Mucosa of descending colon (tissue), 3 donors: ENCODE results near the gene ZNF496. TPM values are rescaled to one million over a fixed set of nuclear protein-coding genes. Genes with fewer than 3 reads are reported as not detected.
A peak's percentile ranks its signal among the peaks of the same experiment; 100 is the strongest.
"Not testable (repeated sequence)": the region's sequence is repeated elsewhere in the genome, so short reads cannot be mapped to it uniquely, and the experiment has no call there.

Source experiments
- ATAC-seq: fragments of 200-7000 bp; cut with Tn5 transposase; one replicate; pipeline ENCODE4 v1.9.1; 2020; ENCODE audit warnings: mild to moderate bottlenecking, moderate library complexity
- DNase-seq, 3 donors: peaks; one replicate each; pipeline ENCODE4 v3.0.0-alpha.2; 2020
- H3K36me3 ChIP-seq: fragments of 200-600 bp; one replicate; pipeline ENCODE4 v1.8.0; 2021; ENCODE audit warnings: low read depth, mild to moderate bottlenecking
- H3K4me1 ChIP-seq: fragments of 200-600 bp; one replicate; pipeline ENCODE4 v1.8.0; 2021; ENCODE audit warnings: low read depth, mild to moderate bottlenecking
- H3K4me3 ChIP-seq: fragments of 200-600 bp; one replicate; pipeline ENCODE4 v1.8.0; 2021; ENCODE audit warnings: mild to moderate bottlenecking
- H3K9me3 ChIP-seq: fragments of 200-600 bp; one replicate; pipeline ENCODE4 v1.8.0; 2021; ENCODE audit warnings: mild to moderate bottlenecking
- CTCF ChIP-seq: fragments of 200-600 bp; IDR thresholded peaks from one replicate; pipeline ENCODE4 v1.8.0; 2022; ENCODE audit warnings: antibody characterized with exemption, mild to moderate bottlenecking
- intact Hi-C, 2 donors: fragments of 100-400 bp; cut with DNase I in 1 of 2; cut with micrococcal nuclease in 1 of 2; formaldehyde crosslinking; loops; one replicate each; pipeline versions ENCODE4 v1.11.0 to v1.11.1; 2022; cut with DNase I, micrococcal nuclease
- total RNA-seq, 3 donors: library from RNA; stranded (reverse); fragmentation: NEBNext Ultra II Directional in 2 of 3; extraction: Animal tissue kit (Norgen Biotek cat#: 25700) in 2 of 3; gene quantifications; one replicate each; pipeline versions ENCODE4 v1.2.1 to v1.2.4, GENCODE V29; 2021 to 2023
- donor health status: DM: no; HTN: no; CAD: no; lungs with moderate emphysema.
- donor health status: DM: no; HTN: no; CAD: no.
- donor health status: DM: no; HTN: yes; CAD: no.

Gene ZNF496
- total RNA-seq, 3 donors from 2014 or later = 13.3 to 26.5 (median 18.0) TPM

DNA sequence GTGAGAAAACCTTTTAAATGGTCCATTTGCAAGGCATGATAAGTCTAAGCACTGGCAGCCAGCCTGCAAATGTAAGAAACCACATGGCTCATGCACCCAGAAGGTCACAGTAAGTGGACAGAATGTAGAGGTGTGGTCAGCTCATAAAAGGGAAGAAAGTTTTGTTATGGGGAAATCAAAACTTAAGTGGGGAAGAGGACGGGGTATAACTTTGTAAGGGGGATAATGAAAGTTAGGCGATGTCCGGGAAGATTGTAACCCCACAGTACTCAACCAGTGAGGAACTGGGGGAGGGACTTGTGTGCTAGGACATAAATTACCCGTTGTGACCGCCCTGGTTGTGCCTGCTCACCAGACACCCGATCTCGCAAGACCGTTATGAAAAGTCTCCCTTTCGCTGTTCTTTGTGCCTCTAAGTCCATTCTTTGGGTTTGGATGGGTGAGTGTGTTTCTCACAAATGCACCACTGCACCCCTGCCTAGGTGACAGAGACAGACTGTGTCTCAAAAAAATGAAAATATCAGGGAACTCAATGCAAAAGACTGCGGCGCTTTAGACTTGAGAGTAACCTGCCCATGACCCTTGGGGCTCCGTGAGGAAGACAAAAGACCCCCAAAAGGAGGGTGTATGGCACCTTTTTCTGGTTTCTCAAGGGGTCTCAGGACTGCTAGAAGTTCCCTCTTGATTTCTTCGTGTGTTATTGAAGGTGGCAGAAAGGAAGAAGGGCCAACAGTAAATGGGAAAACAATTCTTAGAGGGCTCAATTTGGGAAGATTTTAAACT is 28.6 kb upstream of the ZNF496 start:
- H3K4me3 ChIP-seq = no peak overlapping the region
- peak in 1 of 3 donors; percentile 21 for DNase-seq
- TF ChIP-seq CTCF = no peak

DNA sequence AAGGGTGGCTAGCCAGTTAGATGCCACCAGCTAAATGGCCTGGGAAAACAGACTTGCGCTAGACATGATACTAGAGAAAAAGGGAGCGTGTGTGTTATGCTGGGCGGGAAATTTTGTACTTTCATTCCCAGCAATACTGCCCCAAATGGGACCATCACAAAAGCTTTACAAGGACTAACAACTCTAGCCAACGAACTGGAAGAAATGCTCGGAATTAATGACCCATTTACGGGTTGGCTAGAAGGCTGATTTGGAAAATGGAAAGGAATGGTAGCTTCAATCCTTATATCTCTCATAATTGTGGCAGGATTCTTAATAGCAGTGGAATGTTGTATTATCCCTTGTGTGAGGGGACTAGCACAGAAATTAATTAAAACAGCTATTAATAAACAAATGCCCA is 27.9 kb upstream of the ZNF496 start:
- DNase-seq (no peak), ATAC-seq (no peak)
- intact Hi-C loops = no loop called here
- TF ChIP-seq CTCF = no peak
- Histone ChIP-seq H3K4me1 (no peaks in the 10 kb centered on the region), H3K9me3 (no peaks in the 10 kb centered on the region), H3K4me3 (no peak overlapping the region), H3K36me3 (no peaks in the 10 kb centered on the region)

More for the DNA sequence above, 28.6 kb upstream of the ZNF496 start:
- no peaks in the 10 kb centered on the region for H3K9me3 ChIP-seq
- H3K36me3 ChIP-seq = no peaks in the 10 kb centered on the region
- H3K4me1 ChIP-seq = no peaks in the 10 kb centered on the region
- peak; percentile 41 for ATAC-seq
- intact Hi-C loops = no loop called here

DNA sequence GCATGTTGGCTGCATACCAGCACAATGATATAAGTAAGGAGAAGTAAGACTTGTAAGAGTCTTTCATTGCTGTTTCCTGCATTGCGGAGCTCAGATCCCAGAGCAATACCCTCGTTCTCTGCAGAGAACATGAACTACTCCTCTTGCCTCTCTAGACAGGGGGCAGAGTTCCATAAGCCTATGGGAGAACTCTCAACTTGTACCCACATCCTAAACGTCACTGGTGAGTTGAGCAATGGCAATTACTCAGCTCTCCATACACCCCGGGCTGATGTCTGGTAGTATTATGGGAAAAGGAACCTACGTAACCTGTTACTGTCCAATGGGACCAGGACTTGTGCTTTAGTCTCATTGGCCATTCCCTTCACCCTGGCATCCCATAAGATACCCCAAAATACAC is 27.3 kb upstream of the ZNF496 start:
- Histone ChIP-seq H3K36me3 (no peaks in the 10 kb centered on the region), H3K4me1 (no peaks in the 10 kb centered on the region), H3K9me3 (no peaks in the 10 kb centered on the region), H3K4me3 (no peak overlapping the region)
- no peak for TF ChIP-seq CTCF
- DNase-seq = no peak
- peak; percentile 19 for ATAC-seq
- intact Hi-C loops = no loop called here

GRCh38 chr1:247357781-247358211 is 26.1 kb upstream of the ZNF496 start:
- TF ChIP-seq CTCF = no peak
- DNase-seq (peak in 1 of 3 donors; percentile 26), ATAC-seq (peak; percentile 29)
- no peaks in the 10 kb centered on the region for H3K9me3 ChIP-seq
- intact Hi-C loops = no loop called here
- H3K36me3 ChIP-seq = no peaks in the 10 kb centered on the region
- no peaks in the 10 kb centered on the region for H3K4me1 ChIP-seq
- no peak overlapping the region for H3K4me3 ChIP-seq

- peak in 1 of 3 donors; percentile 16 for DNase-seq
These were observed 25.5 kb upstream of the ZNF496 start for GRCh38 chr1:247357052-247357780.

GRCh38 chr1:247355160-247355559 is 23.5 kb upstream of the ZNF496 start:
- not testable (repeated sequence) for ATAC-seq, H3K9me3 ChIP-seq

More at GRCh38 chr1:247357052-247357780, 25.5 kb upstream of the ZNF496 start:
- Histone ChIP-seq H3K9me3 (no peaks in the 10 kb centered on the region), H3K36me3 (no peaks in the 10 kb centered on the region), H3K4me1 (no peaks in the 10 kb centered on the region), H3K4me3 (no peak overlapping the region)
- no peak for TF ChIP-seq CTCF
- intact Hi-C loops = no loop called here
- ATAC-seq = peak; percentile 35

More at GRCh38 chr1:247355160-247355559, 23.5 kb upstream of the ZNF496 start:
- H3K4me3 ChIP-seq, DNase-seq, H3K36me3 ChIP-seq, intact Hi-C loops, H3K4me1 ChIP-seq: not testable (repeated sequence)
